GM23248 (cell line): Measurements from ENCODE around the gene KRR1.

ENCODE experiments used
- EZH2 ChIP-seq: fragments of 200-600 bp; sonication (generic); IDR thresholded peaks from 2 replicates; pipeline ENCODE4 v1.6.1; 2018; ENCODE audit warnings: antibody characterized with exemption, mild to moderate bottlenecking; ENCODE audit not compliant: insufficient read depth, poor library complexity, severe bottlenecking
- EZH2phosphoT487 ChIP-seq: fragments of 200-600 bp; sonication (generic); IDR thresholded peaks from 2 replicates; pipeline ENCODE4 v1.6.1; 2018; ENCODE audit warnings: antibody characterized with exemption, moderate library complexity, mild to moderate bottlenecking, low read depth; ENCODE audit not compliant: insufficient read depth

- TF ChIP-seq EZH2phosphoT487 (no peak), EZH2 (no peak)
These were observed 67.7 kb downstream of the KRR1 start for GRCh38 chr12:75443709-75444108.
